Stimulated activated naive CD4-positive, alpha-beta T cell treated with Interleukin-2 at 50 U/mL for 16 hours (primary cell): ENCODE results near the gene ICAM5.
"Not testable (repeated sequence)": the region's sequence is repeated elsewhere in the genome, so short reads cannot be mapped to it uniquely, and the experiment has no call there.

Experiments
- DNase-seq: peaks from one replicate; lab custom pipeline; 2025; lab: John Stamatoyannopoulos, UW

Gene ICAM5

DNA sequence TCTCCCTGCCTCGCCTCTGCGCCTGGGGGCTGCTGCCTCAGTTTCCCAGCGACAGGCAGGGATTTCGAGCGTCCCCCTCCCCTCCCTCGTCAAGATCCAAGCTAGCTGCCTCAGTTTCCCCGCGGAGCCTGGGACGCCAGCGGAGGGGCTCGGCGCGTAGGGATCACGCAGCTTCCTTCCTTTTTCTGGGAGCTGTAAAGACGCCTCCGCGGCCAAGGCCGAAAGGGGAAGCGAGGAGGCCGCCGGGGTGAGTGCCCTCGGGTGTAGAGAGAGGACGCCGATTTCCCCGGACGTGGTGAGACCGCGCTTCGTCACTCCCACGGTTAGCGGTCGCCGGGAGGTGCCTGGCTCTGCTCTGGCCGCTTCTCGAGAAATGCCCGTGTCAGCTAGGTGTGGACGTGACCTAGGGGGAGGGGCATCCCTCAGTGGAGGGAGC, 19.6 kb upstream of the ICAM5 start:
- peak; percentile 73 for DNase-seq

DNA sequence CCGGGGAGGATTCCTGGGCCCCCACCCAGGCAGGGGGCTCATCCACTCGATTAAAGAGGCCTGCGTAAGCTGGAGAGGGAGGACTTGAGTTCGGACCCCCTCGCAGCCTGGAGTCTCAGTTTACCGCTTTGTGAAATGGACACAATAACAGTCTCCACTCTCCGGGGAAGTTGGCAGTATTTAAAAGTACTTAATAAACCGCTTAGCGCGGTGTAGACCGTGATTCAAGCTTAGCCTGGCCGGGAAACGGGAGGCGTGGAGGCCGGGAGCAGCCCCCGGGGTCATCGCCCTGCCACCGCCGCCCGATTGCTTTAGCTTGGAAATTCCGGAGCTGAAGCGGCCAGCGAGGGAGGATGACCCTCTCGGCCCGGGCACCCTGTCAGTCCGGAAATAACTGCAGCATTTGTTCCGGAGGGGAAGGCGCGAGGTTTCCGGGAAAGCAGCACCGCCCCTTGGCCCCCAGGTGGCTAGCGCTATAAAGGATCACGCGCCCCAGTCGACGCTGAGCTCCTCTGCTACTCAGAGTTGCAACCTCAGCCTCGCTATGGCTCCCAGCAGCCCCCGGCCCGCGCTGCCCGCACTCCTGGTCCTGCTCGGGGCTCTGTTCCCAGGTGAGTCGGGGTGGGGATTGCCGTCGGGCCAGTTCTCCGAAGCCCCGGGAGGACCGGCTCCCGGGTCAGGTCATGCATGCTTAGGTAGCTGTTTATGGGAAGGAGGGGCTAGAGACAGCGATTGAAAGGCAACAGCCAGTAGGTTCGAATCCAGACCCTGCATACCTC, 18.9 kb upstream of the ICAM5 start, which contains the start of gene ICAM1:
Gene ICAM1 (plus strand): TSS at position 505 of the 779 bp plus-strand sequence. CDS start 40 bp downstream, at position 545.
- peak; percentile 75 for DNase-seq

DNA sequence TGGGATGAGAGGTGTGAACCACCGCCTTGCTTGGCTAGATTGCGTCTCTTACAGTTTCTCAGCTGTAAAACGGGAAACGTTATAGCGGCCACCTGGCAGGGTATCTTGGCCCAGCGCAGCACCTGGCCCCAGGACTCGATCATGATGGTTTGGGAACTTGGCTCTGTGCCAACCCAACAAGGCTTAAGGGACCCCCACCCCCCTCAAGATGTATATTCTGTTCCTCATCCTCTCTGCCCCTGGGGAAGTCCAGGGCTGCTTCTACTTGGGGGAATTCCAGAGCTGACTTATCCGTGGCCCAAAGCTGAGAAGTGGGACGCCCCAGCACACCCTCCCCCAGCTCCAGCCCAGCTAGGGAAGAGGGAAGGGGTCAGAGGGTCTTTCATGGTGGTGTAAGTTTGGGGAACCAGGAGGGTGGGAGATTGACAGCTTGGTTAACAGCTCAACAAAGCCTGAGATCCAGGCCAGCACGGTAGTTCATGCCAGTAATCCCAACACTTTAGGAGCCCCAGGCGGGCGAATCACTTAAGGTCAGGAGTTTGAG, 18.1 kb upstream of the ICAM5 start:
- peak; percentile 24 for DNase-seq

DNA sequence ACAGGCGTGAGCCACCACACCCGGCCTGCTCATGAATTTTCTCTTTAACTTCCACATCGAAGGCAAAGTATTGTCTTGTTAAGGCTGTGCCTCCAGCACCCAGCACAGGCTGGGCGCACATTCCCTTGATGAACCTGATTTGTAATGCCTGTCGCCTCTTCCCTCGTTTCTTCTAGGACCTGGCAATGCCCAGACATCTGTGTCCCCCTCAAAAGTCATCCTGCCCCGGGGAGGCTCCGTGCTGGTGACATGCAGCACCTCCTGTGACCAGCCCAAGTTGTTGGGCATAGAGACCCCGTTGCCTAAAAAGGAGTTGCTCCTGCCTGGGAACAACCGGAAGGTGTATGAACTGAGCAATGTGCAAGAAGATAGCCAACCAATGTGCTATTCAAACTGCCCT, 15.2 kb upstream of the ICAM5 start:
- no peak for DNase-seq

DNA sequence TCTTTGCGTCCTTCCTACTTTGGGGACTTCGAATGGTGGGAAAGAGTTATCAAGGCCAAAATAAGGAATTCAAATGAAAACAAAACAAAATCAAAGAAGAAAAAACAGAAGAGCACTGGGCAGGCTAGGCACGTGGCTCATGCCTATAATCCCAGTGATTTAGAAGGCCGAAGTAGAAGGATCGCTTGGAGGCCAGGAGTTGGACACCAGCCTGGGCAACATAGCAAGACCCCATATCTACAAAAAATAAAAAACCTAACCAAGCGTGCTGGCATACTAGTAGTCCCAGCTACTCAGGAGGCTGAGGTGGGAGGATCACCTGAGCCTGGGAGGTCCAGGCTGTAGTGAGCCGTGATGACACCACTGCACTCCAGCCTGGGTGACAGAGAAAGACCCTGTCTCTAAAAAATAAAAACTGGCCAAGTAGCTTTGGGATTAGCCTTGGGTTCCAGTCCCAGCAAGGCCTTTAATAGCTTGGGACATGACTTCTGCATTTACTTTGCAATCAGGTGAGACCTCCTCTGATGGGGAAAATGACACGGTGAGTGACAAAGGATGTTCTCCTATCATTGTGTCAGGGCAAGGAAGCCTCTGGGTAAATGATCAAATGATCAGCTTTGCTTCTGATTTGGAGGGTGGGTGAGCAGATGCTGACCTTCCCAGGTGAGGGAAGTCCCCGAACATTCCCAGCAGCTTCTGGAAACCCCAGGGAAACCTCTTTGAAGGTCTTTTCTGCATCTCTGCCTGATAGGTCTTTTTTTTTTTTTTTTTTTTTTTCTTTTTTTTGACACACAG, 11.8 kb upstream of the ICAM5 start:
- no peak for DNase-seq

DNA sequence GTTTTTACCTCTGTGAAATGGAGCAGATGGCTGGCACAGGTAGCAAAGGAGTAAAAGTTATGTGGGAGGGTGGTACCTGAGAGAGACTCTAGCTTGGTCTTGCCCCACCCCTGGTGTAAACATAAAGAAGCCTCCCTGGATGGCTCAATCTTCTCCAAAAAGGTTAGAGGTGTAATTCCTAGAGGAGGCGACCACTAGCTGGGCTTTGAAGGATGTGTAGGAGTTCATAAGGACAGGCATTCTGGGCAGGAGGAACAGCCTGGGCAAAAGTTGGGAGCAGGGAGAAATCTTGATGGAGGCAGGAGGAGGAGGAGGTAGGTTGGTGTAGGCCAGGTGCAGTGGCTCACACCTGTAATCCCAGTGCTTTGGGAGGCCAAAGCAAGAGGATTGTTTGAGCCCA, 10.8 kb upstream of the ICAM5 start:
- no peak for DNase-seq

DNA sequence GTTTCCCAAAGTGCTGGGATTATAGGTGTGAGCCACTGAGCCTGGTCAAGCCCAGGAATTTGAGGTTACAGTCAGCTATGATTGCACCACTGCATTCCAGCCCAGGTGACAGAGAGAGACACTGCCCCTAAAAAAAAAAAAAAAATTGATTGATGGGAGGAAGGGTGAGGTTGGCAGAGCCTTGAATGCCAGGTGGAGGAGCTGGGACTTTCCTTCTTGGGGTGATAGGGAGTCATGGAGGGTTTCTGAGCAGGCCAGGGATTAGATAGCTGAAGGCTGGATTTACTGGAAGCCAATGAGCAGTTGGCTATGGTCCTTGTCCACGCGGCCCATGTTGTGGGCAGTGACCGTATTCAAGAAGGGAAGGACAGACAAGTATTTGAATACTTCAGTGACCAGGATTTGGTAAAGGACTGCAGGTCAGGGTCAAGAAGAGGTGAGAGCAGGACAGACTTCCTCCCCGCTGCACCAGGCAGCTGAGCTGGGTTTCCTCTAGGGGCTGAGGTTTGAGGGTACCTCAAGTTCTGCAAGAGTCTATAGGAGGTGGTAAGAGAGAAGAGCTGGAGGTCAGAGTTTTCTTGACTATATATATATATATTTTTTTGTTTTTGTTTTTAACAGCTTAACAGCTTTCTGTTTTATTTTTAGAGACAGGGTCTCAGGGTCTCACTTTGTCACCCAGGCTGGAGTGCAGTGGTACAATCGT, 9.9 kb upstream of the ICAM5 start:
- DNase-seq = no peak

DNA sequence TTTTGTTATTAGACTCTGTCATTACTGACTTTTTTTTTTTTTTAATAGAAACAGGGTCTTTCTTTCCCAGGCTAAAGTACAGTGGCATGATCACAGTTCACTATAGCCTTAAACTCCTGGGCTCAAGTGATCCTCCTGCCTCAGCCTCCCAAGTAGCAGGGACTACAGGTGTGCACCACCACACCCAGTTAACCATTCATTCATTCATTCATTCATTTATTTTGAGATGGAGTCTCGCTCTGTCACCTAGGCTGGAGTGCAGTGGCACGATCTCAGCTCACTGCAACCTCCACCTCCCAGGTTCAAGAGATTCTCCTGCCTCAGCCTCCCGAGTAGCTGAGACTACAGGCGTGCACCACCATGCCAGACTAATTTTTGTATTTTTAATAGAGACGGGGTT, 7.7 kb upstream of the ICAM5 start:
- not testable (repeated sequence) for DNase-seq

DNA sequence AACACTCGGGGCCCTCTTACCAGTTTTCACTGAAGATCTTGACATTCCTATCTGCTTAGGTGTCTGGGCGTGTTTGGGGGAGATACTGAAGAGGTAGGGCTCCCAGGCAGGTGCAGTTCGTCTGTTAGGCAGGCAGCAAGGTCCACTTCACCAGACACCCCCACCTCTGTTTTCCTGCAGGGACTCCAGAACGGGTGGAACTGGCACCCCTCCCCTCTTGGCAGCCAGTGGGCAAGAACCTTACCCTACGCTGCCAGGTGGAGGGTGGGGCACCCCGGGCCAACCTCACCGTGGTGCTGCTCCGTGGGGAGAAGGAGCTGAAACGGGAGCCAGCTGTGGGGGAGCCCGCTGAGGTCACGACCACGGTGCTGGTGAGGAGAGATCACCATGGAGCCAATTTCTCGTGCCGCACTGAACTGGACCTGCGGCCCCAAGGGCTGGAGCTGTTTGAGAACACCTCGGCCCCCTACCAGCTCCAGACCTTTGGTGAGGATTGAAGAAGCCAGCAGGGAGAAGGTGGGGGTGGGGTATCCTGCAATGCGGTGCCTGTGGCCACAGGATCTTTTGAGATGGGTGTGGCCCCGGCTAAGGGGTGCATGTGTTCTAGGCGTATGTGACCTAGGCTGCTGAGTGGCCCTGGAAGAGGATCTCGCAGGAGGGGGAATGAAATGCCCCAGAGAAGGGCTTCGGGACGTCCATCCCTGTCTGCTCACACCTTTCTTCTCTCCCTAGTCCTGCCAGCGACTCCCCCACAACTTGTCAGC, 6.3 kb upstream of the ICAM5 start:
- DNase-seq = no peak

DNA sequence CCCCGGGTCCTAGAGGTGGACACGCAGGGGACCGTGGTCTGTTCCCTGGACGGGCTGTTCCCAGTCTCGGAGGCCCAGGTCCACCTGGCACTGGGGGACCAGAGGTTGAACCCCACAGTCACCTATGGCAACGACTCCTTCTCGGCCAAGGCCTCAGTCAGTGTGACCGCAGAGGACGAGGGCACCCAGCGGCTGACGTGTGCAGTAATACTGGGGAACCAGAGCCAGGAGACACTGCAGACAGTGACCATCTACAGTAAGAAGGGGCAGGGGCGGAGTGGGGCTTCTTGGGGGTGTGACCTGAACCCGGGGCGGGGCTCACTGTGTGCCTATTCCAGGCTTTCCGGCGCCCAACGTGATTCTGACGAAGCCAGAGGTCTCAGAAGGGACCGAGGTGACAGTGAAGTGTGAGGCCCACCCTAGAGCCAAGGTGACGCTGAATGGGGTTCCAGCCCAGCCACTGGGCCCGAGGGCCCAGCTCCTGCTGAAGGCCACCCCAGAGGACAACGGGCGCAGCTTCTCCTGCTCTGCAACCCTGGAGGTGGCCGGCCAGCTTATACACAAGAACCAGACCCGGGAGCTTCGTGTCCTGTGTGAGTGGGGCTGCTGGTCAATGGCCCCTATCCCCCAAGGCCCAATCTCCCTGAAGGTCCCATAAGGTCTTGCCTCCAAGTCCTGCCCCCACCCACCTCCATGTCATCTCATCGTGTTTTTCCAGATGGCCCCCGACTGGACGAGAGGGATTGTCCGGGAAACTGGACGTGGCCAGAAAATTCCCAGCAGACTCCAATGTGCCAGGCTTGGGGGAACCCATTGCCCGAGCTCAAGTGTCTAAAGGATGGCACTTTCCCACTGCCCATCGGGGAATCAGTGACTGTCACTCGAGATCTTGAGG, 5.4 kb upstream of the ICAM5 start:
- DNase-seq = no peak

DNA sequence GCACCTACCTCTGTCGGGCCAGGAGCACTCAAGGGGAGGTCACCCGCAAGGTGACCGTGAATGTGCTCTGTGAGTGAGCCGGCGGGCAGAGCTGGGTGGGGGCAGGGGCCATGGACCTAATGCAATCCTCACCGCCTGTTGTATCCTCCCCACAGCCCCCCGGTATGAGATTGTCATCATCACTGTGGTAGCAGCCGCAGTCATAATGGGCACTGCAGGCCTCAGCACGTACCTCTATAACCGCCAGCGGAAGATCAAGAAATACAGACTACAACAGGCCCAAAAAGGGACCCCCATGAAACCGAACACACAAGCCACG, 4.8 kb upstream of the ICAM5 start:
- DNase-seq = no peak

DNA sequence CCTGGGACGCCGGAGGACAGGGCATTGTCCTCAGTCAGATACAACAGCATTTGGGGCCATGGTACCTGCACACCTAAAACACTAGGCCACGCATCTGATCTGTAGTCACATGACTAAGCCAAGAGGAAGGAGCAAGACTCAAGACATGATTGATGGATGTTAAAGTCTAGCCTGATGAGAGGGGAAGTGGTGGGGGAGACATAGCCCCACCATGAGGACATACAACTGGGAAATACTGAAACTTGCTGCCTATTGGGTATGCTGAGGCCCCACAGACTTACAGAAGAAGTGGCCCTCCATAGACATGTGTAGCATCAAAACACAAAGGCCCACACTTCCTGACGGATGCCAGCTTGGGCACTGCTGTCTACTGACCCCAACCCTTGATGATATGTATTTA, 4.4 kb upstream of the ICAM5 start:
- DNase-seq = no peak

DNA sequence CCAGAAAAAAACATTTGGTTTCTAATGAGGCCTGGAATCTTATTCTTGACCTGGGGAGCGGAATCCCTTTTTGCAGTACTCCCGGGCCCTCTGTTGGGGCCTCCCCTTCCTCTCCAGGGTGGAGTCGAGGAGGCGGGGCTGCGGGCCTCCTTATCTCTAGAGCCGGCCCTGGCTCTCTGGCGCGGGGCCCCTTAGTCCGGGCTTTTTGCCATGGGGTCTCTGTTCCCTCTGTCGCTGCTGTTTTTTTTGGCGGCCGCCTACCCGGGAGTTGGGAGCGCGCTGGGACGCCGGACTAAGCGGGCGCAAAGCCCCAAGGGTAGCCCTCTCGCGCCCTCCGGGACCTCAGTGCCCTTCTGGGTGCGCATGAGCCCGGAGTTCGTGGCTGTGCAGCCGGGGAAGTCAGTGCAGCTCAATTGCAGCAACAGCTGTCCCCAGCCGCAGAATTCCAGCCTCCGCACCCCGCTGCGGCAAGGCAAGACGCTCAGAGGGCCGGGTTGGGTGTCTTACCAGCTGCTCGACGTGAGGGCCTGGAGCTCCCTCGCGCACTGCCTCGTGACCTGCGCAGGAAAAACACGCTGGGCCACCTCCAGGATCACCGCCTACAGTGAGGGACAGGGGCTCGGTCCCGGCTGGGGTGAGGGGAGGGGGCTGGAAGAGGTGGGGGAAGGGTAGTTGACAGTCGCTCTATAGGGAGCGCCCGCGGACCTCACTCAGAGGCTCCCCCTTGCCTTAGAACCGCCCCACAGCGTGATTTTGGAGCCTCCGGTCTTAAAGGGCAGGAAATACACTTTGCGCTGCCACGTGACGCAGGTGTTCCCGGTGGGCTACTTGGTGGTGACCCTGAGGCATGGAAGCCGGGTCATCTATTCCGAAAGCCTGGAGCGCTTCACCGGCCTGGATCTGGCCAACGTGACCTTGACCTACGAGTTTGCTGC, 2.7 kb upstream of the ICAM5 start, which contains the start of gene ICAM4:
Gene ICAM4 (plus strand): TSS at position 153 of the 935 bp plus-strand sequence. CDS start 58 bp downstream, at position 211.
- DNase-seq = peak; percentile 30

DNA sequence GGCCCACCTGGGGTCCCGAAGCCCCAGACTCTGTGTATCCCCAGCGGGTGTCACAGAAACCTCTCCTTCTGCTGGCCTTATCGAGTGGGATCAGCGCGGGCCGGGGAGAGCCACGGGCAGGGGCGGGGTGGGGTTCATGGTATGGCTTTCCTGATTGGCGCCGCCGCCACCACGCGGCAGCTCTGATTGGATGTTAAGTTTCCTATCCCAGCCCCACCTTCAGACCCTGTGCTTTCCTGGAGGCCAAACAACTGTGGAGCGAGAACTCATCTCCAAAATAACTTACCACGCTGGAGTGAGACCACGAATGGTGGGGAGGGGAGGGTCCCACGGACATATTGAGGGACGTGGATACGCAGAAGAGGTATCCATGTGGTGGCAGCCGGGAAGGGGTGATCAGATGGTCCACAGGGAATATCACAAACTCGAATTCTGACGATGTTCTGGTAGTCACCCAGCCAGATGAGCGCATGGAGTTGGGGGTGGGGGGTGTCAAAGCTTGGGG, 1.0 kb upstream of the ICAM5 start:
- peak; percentile 14 for DNase-seq

DNA sequence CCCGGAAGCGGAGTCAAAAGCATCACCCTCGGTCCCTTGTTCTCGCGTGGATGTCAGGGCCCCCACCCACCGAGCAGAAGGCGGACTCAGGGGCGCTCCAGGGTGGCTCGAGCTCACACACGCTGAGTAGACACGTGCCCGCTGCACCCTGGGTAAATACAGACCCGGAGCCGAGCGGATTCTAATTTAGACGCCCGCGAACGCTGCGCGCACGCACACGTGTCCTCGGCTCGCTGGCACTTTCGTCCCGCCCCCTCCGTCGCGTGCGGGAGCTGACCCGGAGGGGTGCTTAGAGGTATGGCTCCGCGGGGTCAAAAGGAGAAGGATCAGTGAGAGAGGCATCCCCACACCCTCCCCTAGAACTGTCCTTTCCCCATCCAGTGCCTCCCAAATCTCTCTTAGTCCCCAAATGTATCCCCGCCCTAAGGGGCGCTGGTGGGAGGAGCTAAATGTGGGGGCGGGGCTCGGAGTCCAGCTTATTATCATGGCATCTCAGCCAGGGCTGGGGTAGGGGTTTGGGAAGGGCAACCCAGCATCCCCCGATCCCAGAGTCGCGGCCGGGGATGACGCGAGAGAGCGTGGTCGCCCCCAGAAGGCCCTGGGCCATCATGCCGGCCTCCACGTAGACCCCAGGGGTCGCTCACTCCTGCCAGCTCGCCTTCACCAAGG, 451 bp upstream of the ICAM5 start:
- peak; percentile 74 for DNase-seq

DNA sequence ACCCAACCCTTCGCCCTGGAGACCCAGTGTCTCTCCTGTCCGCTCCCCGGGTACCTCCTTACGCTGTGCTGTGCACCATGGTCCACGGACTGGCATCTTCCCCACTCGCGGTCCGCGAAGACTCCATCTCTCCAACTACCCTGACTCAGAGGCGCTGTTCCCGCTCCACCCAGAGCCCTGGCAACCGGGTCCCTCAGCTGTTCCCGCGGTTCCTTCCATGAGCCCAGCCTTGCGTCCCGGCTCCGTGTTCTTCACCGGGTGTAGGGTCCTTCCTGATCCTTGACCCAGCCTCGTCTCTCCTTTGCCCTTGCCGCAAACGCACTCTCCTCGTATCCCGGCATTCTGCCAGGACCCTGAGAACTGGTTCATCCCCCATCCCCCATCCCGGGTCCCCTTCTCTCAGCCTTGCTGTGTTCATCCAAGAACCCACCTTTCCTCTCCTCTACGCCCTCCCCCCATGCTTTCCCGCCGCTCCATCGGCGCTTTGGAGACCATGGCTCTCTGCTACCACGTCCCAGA, 664 bp downstream of the ICAM5 start:
- no peak for DNase-seq

DNA sequence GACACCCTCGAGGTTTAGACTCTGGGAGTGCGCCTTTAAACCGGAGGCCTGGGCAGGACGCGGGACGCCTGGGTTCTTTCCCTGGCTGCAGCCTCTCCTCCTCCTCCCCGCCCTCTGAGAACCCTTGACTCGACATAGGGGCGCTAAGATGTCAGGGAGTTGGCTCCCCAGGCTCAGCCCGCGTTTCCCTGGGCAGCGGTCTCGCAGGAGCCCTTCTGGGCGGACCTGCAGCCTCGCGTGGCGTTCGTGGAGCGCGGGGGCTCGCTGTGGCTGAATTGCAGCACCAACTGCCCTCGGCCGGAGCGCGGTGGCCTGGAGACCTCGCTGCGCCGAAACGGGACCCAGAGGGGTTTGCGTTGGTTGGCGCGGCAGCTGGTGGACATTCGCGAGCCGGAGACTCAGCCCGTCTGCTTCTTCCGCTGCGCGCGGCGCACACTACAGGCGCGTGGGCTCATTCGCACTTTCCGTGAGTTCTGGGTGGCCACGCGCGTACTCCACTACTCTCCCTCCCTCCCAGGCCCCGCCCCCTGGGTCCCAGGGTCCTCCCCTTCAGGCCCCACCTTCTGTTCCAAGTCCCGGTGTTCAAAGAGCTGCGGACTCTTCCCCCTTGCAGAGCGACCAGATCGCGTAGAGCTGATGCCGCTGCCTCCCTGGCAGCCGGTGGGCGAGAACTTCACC, 1.3 kb downstream of the ICAM5 start:
- peak; percentile 33 for DNase-seq
